H1 (cell line): ENCODE measurements around the gene PID1. TPM values are rescaled to one million over a fixed set of nuclear protein-coding genes. Genes with fewer than 3 reads are reported as not detected.
"Not testable (repeated sequence)": the region's sequence is repeated elsewhere in the genome, so short reads cannot be mapped to it uniquely, and the experiment has no call there.

Source experiments
- CTCF ChIA-PET: fragments of 300-600 bp; sonication (Branson Sonifier 250); formaldehyde crosslinking; loops from one replicate; lab custom pipeline; 2021; ENCODE audit not compliant: partially characterized antibody; lab: Charles Lee
- POLR2A ChIA-PET: fragments of 300-600 bp; sonication (Branson Sonifier 250); formaldehyde crosslinking; loops from one replicate; lab custom pipeline; 2021; ENCODE audit warnings: inconsistent platforms; ENCODE audit not compliant: partially characterized antibody; lab: Charles Lee
- DNase-seq, 2 experiments: peaks; one replicate each; pipeline versions ENCODE4 v3.0.0 to v3.0.0-alpha.2; 2010 to 2022; ENCODE audit warnings: low spot score in 2 of 2, low read depth in 1 of 2, mixed read lengths in 1 of 2
- FAIRE-seq: peaks from 2 replicates; lab custom pipeline; 2011; peaks lifted over from hg19 to GRCh38; lab: Jason Lieb, UNC
- H2AFZ ChIP-seq: 2 replicates; pipeline ENCODE4 v1.8.1; 2012; ENCODE audit warnings: low read length, inconsistent platforms
- H2AK5ac ChIP-seq: 2 replicates; pipeline ENCODE4 v1.6.1; 2013; ENCODE audit warnings: low read depth, low read length
- H2BK120ac ChIP-seq: replicated peaks from 2 replicates; pipeline ENCODE3; 2013; ENCODE audit warnings: low read depth, low read length, inconsistent platforms
- H2BK12ac ChIP-seq: 2 replicates; pipeline ENCODE4 v1.6.1; 2013; ENCODE audit warnings: low read depth, low read length
- H2BK15ac ChIP-seq: 2 replicates; pipeline ENCODE4 v1.6.1; 2013; ENCODE audit warnings: low read length
- H2BK20ac ChIP-seq: 2 replicates; pipeline ENCODE4 v1.6.1; 2013; ENCODE audit warnings: low read length
- H2BK5ac ChIP-seq: 2 replicates; pipeline ENCODE4 v1.6.1; 2013; ENCODE audit warnings: low read depth, low read length
- H3K14ac ChIP-seq: 2 replicates; pipeline ENCODE4 v1.6.1; 2013; ENCODE audit warnings: inconsistent platforms; ENCODE audit not compliant: insufficient read length
- H3K18ac ChIP-seq: 2 replicates; pipeline ENCODE4 v1.6.1; 2013; ENCODE audit warnings: low read length; ENCODE audit errors: extremely low read depth
- H3K23ac ChIP-seq: 2 replicates; pipeline ENCODE4 v1.6.1; 2013; ENCODE audit warnings: inconsistent platforms; ENCODE audit not compliant: insufficient read length
- H3K23me2 ChIP-seq: 2 replicates; pipeline ENCODE4 v1.6.1; 2013; ENCODE audit warnings: low read depth, low read length
- H3K27ac ChIP-seq: 2 replicates; pipeline ENCODE4 v1.6.1; 2011; ENCODE audit warnings: low read depth, low read length, inconsistent platforms
- H3K27me3 ChIP-seq, 4 experiments: replicated peaks in 1 of 4; 1 replicate in 1 of 4; 2 replicates in 3 of 4; pipeline versions ENCODE4 v1.6.1 to v1.8.1; 2011 to 2013; ENCODE audit warnings: low read length in 3 of 4, mild to moderate bottlenecking in 3 of 4, inconsistent platforms in 2 of 4, mixed read lengths in 2 of 4, moderate library complexity in 1 of 4; ENCODE audit not compliant: control insufficient read depth in 3 of 4, insufficient read depth in 3 of 4; ENCODE audit errors: extremely low read depth in 1 of 4
- H3K36me3 ChIP-seq, 4 experiments: 2 replicates each; pipeline versions ENCODE4 v1.6.1 to v1.8.1; 2011 to 2013; ENCODE audit warnings: mild to moderate bottlenecking in 4 of 4, low read length in 3 of 4, moderate library complexity in 2 of 4, control low read depth in 1 of 4, inconsistent platforms in 1 of 4; ENCODE audit not compliant: insufficient read depth in 4 of 4, control insufficient read depth in 2 of 4
- H3K4ac ChIP-seq: replicated peaks from 2 replicates; pipeline ENCODE3; 2013; ENCODE audit warnings: low read length, low read depth, mixed read lengths, inconsistent platforms; ENCODE audit not compliant: insufficient read length
- H3K4me1 ChIP-seq, 4 experiments: replicated peaks in 1 of 4; 1 replicate in 1 of 4; 2 replicates in 3 of 4; pipeline versions ENCODE4 v1.6.1 to v1.8.1; 2011 to 2013; ENCODE audit warnings: low read length in 3 of 4, inconsistent platforms in 2 of 4, mixed read lengths in 1 of 4; ENCODE audit not compliant: insufficient read depth in 4 of 4, control insufficient read depth in 3 of 4
- H3K4me2 ChIP-seq, 2 experiments: 2 replicates each; pipeline versions ENCODE4 v1.6.1 to v1.8.1; 2011 to 2013; ENCODE audit warnings: low read depth in 2 of 2, low read length in 2 of 2, control low read depth in 1 of 2, inconsistent platforms in 1 of 2, mild to moderate bottlenecking in 1 of 2; ENCODE audit not compliant: insufficient read depth in 1 of 2
- H3K4me3 ChIP-seq, 4 experiments: fragments of 200-600, 300-600 bp in 1 of 4; sonication (generic), shearing (Covaris generic), sonication (Bioruptor Twin) in 1 of 4; 2 replicates each; pipeline versions ENCODE4 v1.5.1 to v1.8.1; 2011 to 2016; ENCODE audit warnings: low read length in 4 of 4, low read depth in 3 of 4, control low read depth in 2 of 4, inconsistent platforms in 2 of 4, mild to moderate bottlenecking in 2 of 4, mixed read lengths in 1 of 4, moderate library complexity in 1 of 4; ENCODE audit not compliant: insufficient read depth in 2 of 4; ENCODE audit errors: extremely low read depth in 1 of 4
- H3K56ac ChIP-seq: replicated peaks from 2 replicates; pipeline ENCODE3; 2013; ENCODE audit warnings: low read depth, mild to moderate bottlenecking, mixed read lengths, low read length, inconsistent platforms; ENCODE audit not compliant: insufficient read length
- H3K79me1 ChIP-seq: 2 replicates; pipeline ENCODE4 v1.6.1; 2013; ENCODE audit warnings: low read depth, low read length, control low read depth
- H3K79me2 ChIP-seq, 2 experiments: 2 replicates each; pipeline versions ENCODE4 v1.6.1 to v1.8.1; 2012 to 2013; ENCODE audit warnings: low read length in 2 of 2, mild to moderate bottlenecking in 2 of 2, inconsistent platforms in 1 of 2; ENCODE audit not compliant: insufficient read depth in 2 of 2, control insufficient read depth in 1 of 2
- H3K9ac ChIP-seq, 4 experiments: replicated peaks in 1 of 4; 1 replicate in 1 of 4; 2 replicates in 3 of 4; pipeline versions ENCODE4 v1.6.1 to v1.8.1; 2011 to 2013; ENCODE audit warnings: low read depth in 3 of 4, low read length in 3 of 4, control low read depth in 2 of 4, mild to moderate bottlenecking in 2 of 4, moderate library complexity in 2 of 4, inconsistent platforms in 1 of 4; ENCODE audit errors: extremely low read depth in 1 of 4
- H3K9me3 ChIP-seq, 2 experiments: 2 replicates each; pipeline versions ENCODE4 v1.6.1 to v1.8.1; 2012 to 2013; ENCODE audit warnings: mild to moderate bottlenecking in 2 of 2, moderate library complexity in 2 of 2, control low read depth in 1 of 2, inconsistent platforms in 1 of 2, low read depth in 1 of 2, low read length in 1 of 2, mixed read lengths in 1 of 2; ENCODE audit not compliant: insufficient read depth in 2 of 2
- H4K20me1 ChIP-seq, 2 experiments: replicated peaks in 1 of 2; 2 replicates each; pipeline versions ENCODE3 to v1.8.1; 2011 to 2013; ENCODE audit warnings: inconsistent platforms in 2 of 2, low read length in 2 of 2, mild to moderate bottlenecking in 1 of 2; ENCODE audit not compliant: insufficient read depth in 2 of 2, control insufficient read depth in 1 of 2
- H4K5ac ChIP-seq: 2 replicates; pipeline ENCODE4 v1.6.1; 2013; ENCODE audit warnings: low read length, low read depth, mixed read lengths, inconsistent platforms; ENCODE audit not compliant: insufficient read length
- H4K8ac ChIP-seq: 2 replicates; pipeline ENCODE4 v1.8.0; 2013; ENCODE audit warnings: mild to moderate bottlenecking, moderate library complexity, low read length, inconsistent platforms; ENCODE audit not compliant: insufficient read depth; ENCODE audit errors: extremely low read depth
- H4K91ac ChIP-seq: replicated peaks from 2 replicates; pipeline ENCODE3; 2013; ENCODE audit warnings: low read length, mixed read lengths, inconsistent platforms; ENCODE audit not compliant: insufficient read length
- WGBS, 2 experiments: shearing (Covaris generic) in 1 of 2; methylation state at CpG; one replicate each; pipeline versions ENCODE4 v1.1.6 to v1.1.7; 2013 to 2015; ENCODE audit warnings: low lambda C conversion rate in 2 of 2, mixed read lengths in 2 of 2, inconsistent platforms in 1 of 2, low coverage in 1 of 2, missing lambda C conversion rate in 1 of 2; ENCODE audit not compliant: insufficient replicate concordance in 2 of 2, insufficient coverage in 1 of 2, insufficient read length in 1 of 2; ENCODE audit errors: extremely low coverage in 1 of 2, missing lambda C conversion rate in 1 of 2; 5-methylcytosine and 5-hydroxymethylcytosine counted together
- polyA plus RNA-seq, 7 experiments: library from polyadenylated mRNA; depleted of rRNA in 3 of 7; stranded (reverse) in 5 of 7; unstranded in 2 of 7; fragments of >200 nt in 5 of 7; fragments of 200-250 nt in 2 of 7; gene quantifications; 1 replicate in 5 of 7; 2 replicates in 1 of 7; 4 replicates in 1 of 7; pipeline versions ENCODE4 v1.2.1 to v1.2.3, GENCODE V29; 2011 to 2013; ENCODE audit warnings: missing spikeins in 2 of 7, mixed read lengths in 2 of 7
- total RNA-seq: library from RNA; stranded (reverse); fragmentation: NEBNext Ultra II Directional; extraction: Animal tissue kit (Norgen Biotek cat#: 25700); gene quantifications from 2 replicates; pipeline ENCODE4 v1.2.1, GENCODE V29; 2021

PID1 gene
- total and polyA plus RNA-seq, 2 of the 8 experiments (the other 6 are each of a cell fraction or from before 2014, with no cell fraction given), result 1.5 to 3.3 TPM

DNA sequence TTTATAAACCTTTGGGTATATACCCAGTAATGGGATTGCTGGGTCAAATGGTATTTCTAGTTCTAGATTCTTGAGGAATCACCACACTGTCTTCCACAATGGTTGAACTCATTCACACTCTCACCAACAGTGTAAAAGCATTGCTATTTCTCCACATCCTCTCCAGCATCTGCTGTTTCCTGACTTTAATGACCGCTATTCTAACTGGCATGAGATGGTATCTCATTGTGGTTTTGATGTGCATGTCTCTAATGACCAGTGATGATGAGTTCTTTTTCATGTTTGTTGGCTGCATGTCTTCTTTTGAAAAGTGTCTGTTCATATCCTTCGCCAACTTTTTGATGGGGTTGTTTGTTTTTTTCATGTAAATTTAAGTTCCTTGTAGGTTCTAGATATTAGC, 194.2 kb downstream of the PID1 start:
- H3K79me1 ChIP-seq, H2BK15ac ChIP-seq, H4K91ac ChIP-seq, H3K18ac ChIP-seq, H3K14ac ChIP-seq, H3K4me3 ChIP-seq, H3K79me2 ChIP-seq, POLR2A ChIA-PET, H3K36me3 ChIP-seq, H3K27ac ChIP-seq, H2BK120ac ChIP-seq, H3K4me2 ChIP-seq, H3K9ac ChIP-seq, H2BK20ac ChIP-seq, H4K8ac ChIP-seq, H3K4ac ChIP-seq, H3K23ac ChIP-seq, DNase-seq, CTCF ChIA-PET, H4K20me1 ChIP-seq, H2AK5ac ChIP-seq, H3K4me1 ChIP-seq, H3K27me3 ChIP-seq, H2AFZ ChIP-seq, H2BK5ac ChIP-seq, H3K23me2 ChIP-seq, H3K56ac ChIP-seq, FAIRE-seq, H2BK12ac ChIP-seq, H4K5ac ChIP-seq, H3K9me3 ChIP-seq: not testable (repeated sequence)
- WGBS, 2 experiments, result 93% methylated on average over 2 of the region's 2 CpGs; no CpG with 5 or more reads in 1 of the 2 experiments
